Neuronal stem cell (in vitro differentiated cells): ENCODE data around the gene CCDC27.
A peak's percentile ranks its signal among the peaks of the same experiment; 100 is the strongest.

ENCODE experiments used
- DNase-seq: peaks from one replicate; pipeline ENCODE4 v3.0.0-alpha.2; 2013; ENCODE audit warnings: low spot score
- H2AFZ ChIP-seq: one replicate; pipeline ENCODE4 v1.6.1; 2013; ENCODE audit warnings: mild to moderate bottlenecking, low read length, inconsistent platforms
- H2AK5ac ChIP-seq: 2 replicates; pipeline ENCODE4 v1.6.1; 2013; ENCODE audit warnings: low read depth, mild to moderate bottlenecking, inconsistent platforms, low read length, moderate library complexity, mixed read lengths
- H2BK120ac ChIP-seq: 2 replicates; pipeline ENCODE4 v1.6.1; 2013; ENCODE audit warnings: low read depth, mild to moderate bottlenecking, inconsistent platforms, low read length, moderate library complexity, mixed read lengths
- H2BK12ac ChIP-seq: one replicate; pipeline ENCODE4 v1.6.1; 2013; ENCODE audit warnings: low read length, inconsistent platforms
- H2BK15ac ChIP-seq: 2 replicates; pipeline ENCODE4 v1.6.1; 2013; ENCODE audit warnings: mild to moderate bottlenecking, low read length, inconsistent platforms, mixed read lengths
- H2BK5ac ChIP-seq: one replicate; pipeline ENCODE4 v1.6.1; 2013; ENCODE audit warnings: inconsistent platforms, mild to moderate bottlenecking, low read length, moderate library complexity
- H3K14ac ChIP-seq: one replicate; pipeline ENCODE4 v1.6.1; 2013; ENCODE audit warnings: low read length, inconsistent platforms
- H3K18ac ChIP-seq: 2 replicates; pipeline ENCODE4 v1.6.1; 2013; ENCODE audit warnings: low read length, inconsistent platforms
- H3K23ac ChIP-seq: 2 replicates; pipeline ENCODE4 v1.6.1; 2013; ENCODE audit warnings: low read depth, mild to moderate bottlenecking, mixed read lengths, low read length, inconsistent platforms; ENCODE audit not compliant: poor library complexity
- H3K27ac ChIP-seq: replicated peaks from 3 replicates; pipeline ENCODE4 v1.5.1; 2013; ENCODE audit warnings: low read length, inconsistent platforms
- H3K27me3 ChIP-seq, 3 experiments: 2 replicates each; pipeline ENCODE4 v1.6.1; 2013; ENCODE audit warnings: low read length in 3 of 3, mild to moderate bottlenecking in 2 of 3, inconsistent platforms in 1 of 3, low read depth in 1 of 3, mixed read lengths in 1 of 3, moderate library complexity in 1 of 3; ENCODE audit not compliant: control insufficient read depth in 3 of 3, insufficient read depth in 3 of 3
- H3K36me3 ChIP-seq, 2 donors: replicated peaks in 1 of 2; 2 replicates each; pipeline ENCODE4 v1.6.1; 2013; ENCODE audit warnings: low read length in 2 of 2; ENCODE audit not compliant: control insufficient read depth in 2 of 2, insufficient read depth in 2 of 2
- H3K4ac ChIP-seq: 2 replicates; pipeline ENCODE4 v1.6.1; 2013; ENCODE audit warnings: inconsistent platforms, mild to moderate bottlenecking, low read length, moderate library complexity
- H3K4me1 ChIP-seq, 2 donors: 1 replicate in 1 of 2; 2 replicates in 1 of 2; pipeline ENCODE4 v1.6.1; 2013; ENCODE audit warnings: low read length in 2 of 2, low read depth in 1 of 2; ENCODE audit not compliant: control insufficient read depth in 2 of 2, insufficient read depth in 1 of 2
- H3K4me2 ChIP-seq: one replicate; pipeline ENCODE4 v1.6.1; 2013; ENCODE audit warnings: mild to moderate bottlenecking, low read length, inconsistent platforms; ENCODE audit not compliant: insufficient read depth, poor library complexity, severe bottlenecking
- H3K4me3 ChIP-seq, 2 donors: 2 replicates each; pipeline ENCODE4 v1.5.1; 2013; ENCODE audit warnings: low read length in 2 of 2, mild to moderate bottlenecking in 2 of 2, inconsistent platforms in 1 of 2, moderate library complexity in 1 of 2
- H3K79me1 ChIP-seq: one replicate; pipeline ENCODE4 v1.6.1; 2013; ENCODE audit warnings: low read depth, mild to moderate bottlenecking, inconsistent platforms, low read length, moderate library complexity
- H3K9ac ChIP-seq: one replicate; pipeline ENCODE4 v1.6.1; 2013; ENCODE audit warnings: mild to moderate bottlenecking, low read depth, low read length, inconsistent platforms; ENCODE audit not compliant: poor library complexity
- H3K9me3 ChIP-seq, 2 donors: replicated peaks in 1 of 2; 2 replicates each; pipeline versions ENCODE3 to v1.6.1; 2013; ENCODE audit warnings: low read length in 2 of 2, mild to moderate bottlenecking in 2 of 2, inconsistent platforms in 1 of 2, low read depth in 1 of 2, mixed read lengths in 1 of 2, moderate library complexity in 1 of 2; ENCODE audit not compliant: control insufficient read depth in 2 of 2, insufficient read depth in 1 of 2
- H4K8ac ChIP-seq: one replicate; pipeline ENCODE4 v1.6.1; 2013; ENCODE audit warnings: low read depth, mild to moderate bottlenecking, inconsistent platforms, low read length, moderate library complexity
- H4K91ac ChIP-seq: one replicate; pipeline ENCODE4 v1.6.1; 2013; ENCODE audit warnings: low read length, low read depth, mild to moderate bottlenecking, inconsistent platforms; ENCODE audit not compliant: poor library complexity
- WGBS, 2 donors: extraction: QIAGEN DNeasy Blood & Tissue Kit; methylation state at CpG; one replicate each; pipeline ENCODE4 v1.1.7; 2013; ENCODE audit warnings: missing lambda C conversion rate in 2 of 2, mixed read lengths in 1 of 2; ENCODE audit not compliant: insufficient read length in 2 of 2, insufficient replicate concordance in 1 of 2; ENCODE audit errors: extremely low coverage in 2 of 2; 5-methylcytosine and 5-hydroxymethylcytosine counted together

CCDC27 gene

GRCh38 chr1:3771108-3772026 is 19.1 kb downstream of the CCDC27 start:
- Histone ChIP-seq H4K91ac (no peak overlapping the region), H2BK120ac (no peak overlapping the region), H3K27me3 (peaks cover 0 to 10% (median 0%) of the 10 kb centered on the region in 3 experiments), H3K79me1 (peaks cover 3% of the 10 kb centered on the region), H3K4me2 (peak overlapping the region; percentile 72), H2BK12ac (no peak overlapping the region), H4K8ac (no peak overlapping the region), H3K23ac (peak overlapping the region; percentile 93), H2BK5ac (peak overlapping the region; percentile 29), H3K36me3 (no peaks in the 10 kb centered on the region), H3K9me3 (peaks cover 0 to 2% of the 10 kb centered on the region in 2 donors), H3K4me1 (peaks cover 19 to 43% of the 10 kb centered on the region in 2 donors), H2BK15ac (peak overlapping the region; percentile 40), H2AFZ (peak overlapping the region; percentile 95), H3K9ac (peak overlapping the region; percentile 46), H3K14ac (peak overlapping the region; percentile 63), H2AK5ac (peak overlapping the region; percentile 71), H3K27ac (no peak overlapping the region), H3K4ac (no peak overlapping the region), H3K18ac (peak overlapping the region; percentile 89), H3K4me3 (peak overlapping the region; percentile 57 to 83)
- DNase-seq, result no peak
- no CpG with 5 or more reads among the region's 32 CpGs for WGBS, 2 donors

GRCh38 chr1:3772027-3772714 is 19.9 kb downstream of the CCDC27 start:
- Histone ChIP-seq H3K9me3 (peaks cover 0 to 1% of the 10 kb centered on the region in 2 donors), H3K4ac (peak overlapping the region; percentile 66), H3K36me3 (no peaks in the 10 kb centered on the region), H2AK5ac (peak overlapping the region; percentile 71), H3K14ac (peak overlapping the region; percentile 71), H2BK120ac (no peak overlapping the region), H3K4me2 (peak overlapping the region; percentile 86), H3K4me3 (peak overlapping the region; percentile 57 to 83), H3K79me1 (peaks cover 3% of the 10 kb centered on the region), H2BK12ac (no peak overlapping the region), H3K23ac (peak overlapping the region; percentile 93), H2BK15ac (peak overlapping the region; percentile 40), H3K18ac (peak overlapping the region; percentile 89), H2BK5ac (no peak overlapping the region), H4K8ac (peak overlapping the region; percentile 43), H2AFZ (peak overlapping the region; percentile 95), H3K4me1 (peaks cover 19 to 43% of the 10 kb centered on the region in 2 donors), H4K91ac (no peak overlapping the region), H3K9ac (peak overlapping the region; percentile 46), H3K27ac (no peak overlapping the region), H3K27me3 (peaks cover 0 to 10% (median 0%) of the 10 kb centered on the region in 3 experiments)
- WGBS, 2 donors, result no CpG with 5 or more reads among the region's 61 CpGs
- DNase-seq, result peak; percentile 84

GRCh38 chr1:3772715-3773571 is 20.7 kb downstream of the CCDC27 start, which contains the start of gene SMIM1:
Gene SMIM1 (plus strand): TSS chr1:3772749. CDS start chr1:3775374, 2,625 bp downstream.
- Histone ChIP-seq H3K23ac (peak within 1 kb of the TSS; percentile 98), H3K4me1 (peaks cover 19 to 43% of the 10 kb centered on the region in 2 donors), H3K18ac (peak within 1 kb of the TSS; percentile 89), H2AFZ (peak within 1 kb of the TSS; percentile 95), H4K91ac (peak within 1 kb of the TSS; percentile 64), H3K9me3 (no peaks in the 10 kb centered on the region), H2BK12ac (peak within 1 kb of the TSS; percentile 58), H3K79me1 (peaks cover 3% of the 10 kb centered on the region), H3K4me2 (peak within 1 kb of the TSS; percentile 86), H3K4me3 (peak within 1 kb of the TSS; percentile 57 to 83), H3K27me3 (peaks cover 0 to 10% (median 0%) of the 10 kb centered on the region in 3 experiments), H2AK5ac (peak within 1 kb of the TSS; percentile 97), H3K4ac (peak within 1 kb of the TSS; percentile 66), H4K8ac (peak within 1 kb of the TSS; percentile 82), H3K9ac (peak within 1 kb of the TSS; percentile 84), H3K14ac (peak within 1 kb of the TSS; percentile 71), H3K36me3 (no peaks in the 10 kb centered on the region), H2BK120ac (no peak within 1 kb of the TSS), H2BK15ac (peak within 1 kb of the TSS; percentile 92), H2BK5ac (peak within 1 kb of the TSS; percentile 29), H3K27ac (no peak within 1 kb of the TSS)
- DNase-seq, result no peak
- WGBS, 2 donors, result no CpG with 5 or more reads among the region's 55 CpGs
